HG03354 (cell line): Measurements from ENCODE around the gene BIRC6.
"Not testable (repeated sequence)": the region's sequence is repeated elsewhere in the genome, so short reads cannot be mapped to it uniquely, and the experiment has no call there.

ENCODE experiments used
- ATAC-seq: cut with Tn5 transposase; IDR thresholded peaks from one replicate; pipeline ENCODE4 v1.9.1; 2021; ENCODE audit warnings: mild to moderate bottlenecking; ENCODE audit not compliant: unreplicated experiment, poor library complexity, severe bottlenecking

BIRC6 gene

GRCh38 chr2:32356681-32357317, at the start of gene BIRC6:
BIRC6 (plus strand) TSS chr2:32357023; CDS start chr2:32357162, 139 bp downstream.
- ATAC-seq, result peak; percentile 91

- ATAC-seq, result no peak
Measured at GRCh38 chr2:32310577-32310976, 46.2 kb upstream of the BIRC6 start.

- ATAC-seq, result no peak
Measured at GRCh38 chr2:32314886-32315285, 41.9 kb upstream of the BIRC6 start.

- not testable (repeated sequence) for ATAC-seq
Measured at GRCh38 chr2:32328679-32329078, 28.1 kb upstream of the BIRC6 start.

- not testable (repeated sequence) for ATAC-seq
Measured at GRCh38 chr2:32329180-32329980, 27.4 kb upstream of the BIRC6 start.

GRCh38 chr2:32330136-32330535, 26.7 kb upstream of the BIRC6 start:
- ATAC-seq, result no peak

GRCh38 chr2:32342801-32343200, 14.0 kb upstream of the BIRC6 start:
- ATAC-seq, result no peak

- ATAC-seq, result not testable (repeated sequence)
Measured at GRCh38 chr2:32350797-32351196, 6.0 kb upstream of the BIRC6 start.

- ATAC-seq, result no peak
Measured at GRCh38 chr2:32355976-32356680, 695 bp upstream of the BIRC6 start.

GRCh38 chr2:32357318-32358110, 691 bp downstream of the BIRC6 start:
- peak; percentile 31 for ATAC-seq

- ATAC-seq, result no peak
Measured at GRCh38 chr2:32358111-32358482, 1.3 kb downstream of the BIRC6 start.

- no peak for ATAC-seq
Measured at GRCh38 chr2:32360416-32360815, 3.6 kb downstream of the BIRC6 start.

- not testable (repeated sequence) for ATAC-seq
Measured at GRCh38 chr2:32362997-32363396, 6.2 kb downstream of the BIRC6 start.

GRCh38 chr2:32363597-32363996, 6.8 kb downstream of the BIRC6 start:
- ATAC-seq, result peak; percentile 84

- not testable (repeated sequence) for ATAC-seq
Measured at GRCh38 chr2:32364290-32364689, 7.5 kb downstream of the BIRC6 start.

GRCh38 chr2:32365679-32366078, 8.9 kb downstream of the BIRC6 start:
- ATAC-seq, result not testable (repeated sequence)

GRCh38 chr2:32366595-32366994, 9.8 kb downstream of the BIRC6 start:
- ATAC-seq, result no peak

- ATAC-seq, result no peak
Measured at GRCh38 chr2:32369222-32369621, 12.4 kb downstream of the BIRC6 start.

- ATAC-seq, result not testable (repeated sequence)
Measured at GRCh38 chr2:32370942-32371341, 14.1 kb downstream of the BIRC6 start.
